AG09309 (cell line): Measurements from ENCODE around the gene FYN.
A peak's percentile ranks its signal among the peaks of the same experiment; 100 is the strongest.

Experiments
- DNase-seq: peaks from one replicate; pipeline ENCODE4 v3.0.0-alpha.2; 2010; ENCODE audit warnings: low read depth
- H3K4me3 ChIP-seq: 2 replicates; pipeline ENCODE4 v1.5.1; 2011; ENCODE audit warnings: mild to moderate bottlenecking, low read depth, low read length, moderate library complexity; ENCODE audit not compliant: control insufficient read depth
- TF ChIP-seq, protein P1 (sequence below): IDR thresholded peaks from 2 replicates; pipeline ENCODE4 v1.5.1; 2011; ENCODE audit warnings: mild to moderate bottlenecking, low read depth, low read length, inconsistent platforms; ENCODE audit not compliant: insufficient read depth, control insufficient read depth; ENCODE audit errors: missing control alignments

Gene FYN

GRCh38 chr6:111823012-111823411 is 50.2 kb downstream of the FYN start:
- no peak overlapping the region for H3K4me3 ChIP-seq
- TF ChIP-seq, protein P1, sequence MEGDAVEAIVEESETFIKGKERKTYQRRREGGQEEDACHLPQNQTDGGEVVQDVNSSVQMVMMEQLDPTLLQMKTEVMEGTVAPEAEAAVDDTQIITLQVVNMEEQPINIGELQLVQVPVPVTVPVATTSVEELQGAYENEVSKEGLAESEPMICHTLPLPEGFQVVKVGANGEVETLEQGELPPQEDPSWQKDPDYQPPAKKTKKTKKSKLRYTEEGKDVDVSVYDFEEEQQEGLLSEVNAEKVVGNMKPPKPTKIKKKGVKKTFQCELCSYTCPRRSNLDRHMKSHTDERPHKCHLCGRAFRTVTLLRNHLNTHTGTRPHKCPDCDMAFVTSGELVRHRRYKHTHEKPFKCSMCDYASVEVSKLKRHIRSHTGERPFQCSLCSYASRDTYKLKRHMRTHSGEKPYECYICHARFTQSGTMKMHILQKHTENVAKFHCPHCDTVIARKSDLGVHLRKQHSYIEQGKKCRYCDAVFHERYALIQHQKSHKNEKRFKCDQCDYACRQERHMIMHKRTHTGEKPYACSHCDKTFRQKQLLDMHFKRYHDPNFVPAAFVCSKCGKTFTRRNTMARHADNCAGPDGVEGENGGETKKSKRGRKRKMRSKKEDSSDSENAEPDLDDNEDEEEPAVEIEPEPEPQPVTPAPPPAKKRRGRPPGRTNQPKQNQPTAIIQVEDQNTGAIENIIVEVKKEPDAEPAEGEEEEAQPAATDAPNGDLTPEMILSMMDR: no peak
- no peak for DNase-seq

- no peak for DNase-seq
- no peak overlapping the region for H3K4me3 ChIP-seq
- TF ChIP-seq, protein P1: no peak
Observed at GRCh38 chr6:111819458-111819857, 53.8 kb downstream of the FYN start.

DNA sequence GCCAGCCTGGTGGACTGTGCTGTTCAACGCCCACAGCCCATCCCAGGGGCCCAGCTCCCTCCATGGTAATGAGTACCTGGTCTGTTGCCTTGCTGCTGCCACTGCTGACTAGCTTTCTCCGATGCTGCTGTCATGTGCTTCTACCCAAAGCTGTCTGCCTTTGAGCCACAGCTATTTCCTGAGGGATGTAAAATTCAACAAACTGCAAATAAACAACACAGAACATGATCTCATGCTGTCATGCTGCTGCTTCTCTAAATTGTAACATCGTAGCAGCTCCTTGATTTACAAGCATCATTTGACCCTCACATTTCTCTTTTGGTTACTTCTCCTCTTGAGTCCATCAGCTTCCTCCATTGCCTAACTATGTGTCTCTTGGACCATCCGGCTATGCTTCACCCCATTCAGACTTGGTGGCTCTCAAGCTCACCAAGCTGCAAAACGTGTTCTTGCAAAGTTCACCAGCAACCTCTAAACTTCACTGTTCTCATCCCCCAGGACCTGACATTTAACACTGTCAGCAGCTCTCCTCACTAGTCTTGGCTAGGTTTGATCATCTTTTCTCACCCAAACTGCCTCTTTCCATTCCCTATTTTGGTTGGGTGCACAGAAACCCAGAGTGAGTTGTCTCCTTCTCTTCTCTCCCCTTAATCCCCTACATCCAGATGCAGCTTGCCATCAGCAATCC is 54.6 kb downstream of the FYN start:
- TF ChIP-seq, protein P1: no peak
- DNase-seq: no peak

DNA sequence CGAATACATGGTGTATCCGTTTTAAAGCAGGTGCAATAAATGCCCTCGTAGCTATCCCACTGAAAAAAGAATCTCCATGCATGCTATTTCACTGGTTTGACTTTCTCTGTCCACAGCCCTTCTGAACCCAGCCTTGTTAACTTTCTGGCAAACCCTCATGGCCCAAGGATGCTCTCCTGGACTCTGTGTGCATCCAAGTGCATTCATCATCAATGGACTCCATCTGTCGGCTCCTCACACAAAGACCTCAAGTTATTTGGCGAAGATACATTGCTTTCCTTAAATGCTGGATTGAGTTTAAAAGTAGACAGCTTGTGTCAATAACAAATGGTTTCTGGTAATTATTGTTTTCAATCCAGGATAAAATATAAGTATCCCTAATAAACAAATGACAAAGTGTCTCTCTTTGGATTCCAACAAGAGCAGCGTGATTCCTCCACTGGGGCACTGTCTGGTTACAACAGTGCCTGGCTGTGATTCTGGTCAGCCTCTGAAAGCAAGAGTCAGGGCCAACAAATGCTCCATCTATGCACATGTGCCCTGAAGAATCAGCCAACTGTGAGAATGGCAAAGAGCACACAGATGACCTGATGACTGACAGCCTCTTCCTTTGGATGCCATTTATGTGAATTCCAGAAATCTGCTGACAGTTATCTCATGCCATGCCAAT is 55.7 kb downstream of the FYN start:
- H3K4me3 ChIP-seq: no peak overlapping the region
- no peak for DNase-seq

More for the DNA sequence above, 54.6 kb downstream of the FYN start:
- H3K4me3 ChIP-seq: no peak overlapping the region

DNA sequence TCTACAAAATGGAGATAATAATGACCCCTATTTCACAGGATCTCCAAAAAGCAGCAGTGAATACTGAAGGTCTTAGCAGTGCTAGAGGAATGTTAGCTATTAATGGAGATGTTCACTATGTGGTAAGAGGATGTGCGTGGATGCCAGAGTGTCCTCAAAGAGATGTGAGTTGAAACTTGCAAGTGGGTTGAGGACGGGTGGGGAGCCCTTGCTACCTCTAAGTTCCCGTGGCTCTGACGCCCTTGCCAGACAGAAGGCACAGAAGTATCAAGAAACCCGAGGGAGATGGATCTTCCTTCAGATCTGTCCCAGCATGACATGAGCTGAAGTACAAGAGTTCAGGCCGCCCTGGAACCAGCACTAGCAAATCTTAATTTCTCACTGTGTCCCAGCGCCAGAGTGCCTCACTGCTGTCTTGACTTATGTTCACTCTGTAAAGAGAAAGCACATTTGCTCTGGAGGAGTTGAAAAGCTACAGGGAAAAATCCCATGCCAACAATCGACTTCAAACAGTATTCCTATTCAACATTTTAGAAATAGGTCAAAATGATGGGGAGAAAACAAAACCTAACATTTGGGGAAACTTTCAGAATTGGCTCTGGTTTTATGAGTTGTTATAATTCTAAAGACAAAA is 59.5 kb downstream of the FYN start:
- TF ChIP-seq, protein P1: no peak
- H3K4me3 ChIP-seq: no peak overlapping the region
- DNase-seq: no peak

More for the DNA sequence above, 55.7 kb downstream of the FYN start:
- TF ChIP-seq, protein P1: no peak

- TF ChIP-seq, protein P1: no peak
- DNase-seq: peak; percentile 75
- H3K4me3 ChIP-seq: no peak overlapping the region
Observed at GRCh38 chr6:111813237-111813636, 60.0 kb downstream of the FYN start.
